Colonic mucosa (tissue), 4 donors: Measurements from ENCODE around the gene GDF10. TPM values are rescaled to one million over a fixed set of nuclear protein-coding genes. Genes with fewer than 3 reads are reported as not detected.

Experiments used
- DNase-seq: peaks from one replicate; pipeline ENCODE4 v3.0.0-alpha.2; 2020
- H3K27ac ChIP-seq: fragments of 200-600 bp; one replicate; pipeline ENCODE4 v1.8.0; 2021
- H3K27me3 ChIP-seq: fragments of 200-600 bp; one replicate; pipeline ENCODE4 v1.8.0; 2021
- H3K36me3 ChIP-seq: fragments of 200-600 bp; one replicate; pipeline ENCODE4 v1.8.0; 2021
- H3K4me1 ChIP-seq: fragments of 200-600 bp; one replicate; pipeline ENCODE4 v1.8.0; 2021; ENCODE audit warnings: mild to moderate bottlenecking
- H3K4me3 ChIP-seq: fragments of 200-600 bp; one replicate; pipeline ENCODE4 v1.8.0; 2021
- H3K9ac ChIP-seq, 2 donors: one replicate each; pipeline ENCODE4 v1.7.0; 2013; ENCODE audit warnings: control low read depth in 2 of 2, low read depth in 2 of 2, low read length in 2 of 2
- H3K9me3 ChIP-seq: fragments of 200-600 bp; one replicate; pipeline ENCODE4 v1.8.0; 2021
- CTCF ChIP-seq: fragments of 200-600 bp; IDR thresholded peaks from one replicate; pipeline ENCODE4 v1.8.0; 2022; ENCODE audit warnings: antibody characterized with exemption, mild to moderate bottlenecking
- intact Hi-C: fragments of 100-400 bp; cut with DNase I; formaldehyde crosslinking; loops from one replicate; pipeline ENCODE4 v1.14.1; 2022
- total RNA-seq, 2 donors: library from RNA; stranded (reverse); fragmentation: NEBNext Ultra II Directional in 1 of 2; extraction: Animal tissue kit (Norgen Biotek cat#: 25700) in 1 of 2; gene quantifications; one replicate each; pipeline ENCODE4 v1.2.1, GENCODE V29; 2021
- donor health status: healthy.
- donor health status: DM: no; HTN: no; CAD: no.
- donor health status: DM: no; HTN: no; CAD: no.

The GDF10 gene
- total RNA-seq, 2 donors from 2014 or later = 0.10 to 0.37 TPM

- no peak overlapping the region for H3K9ac ChIP-seq
- H3K27me3 ChIP-seq = no peaks in the 10 kb centered on the region
- TF ChIP-seq CTCF = no peak
- H3K27ac ChIP-seq = no peak overlapping the region
- no peaks in the 10 kb centered on the region for H3K9me3 ChIP-seq
- H3K4me3 ChIP-seq = no peak overlapping the region
- intact Hi-C loops = no loop called here
- peaks cover 3% of the 10 kb centered on the region for H3K4me1 ChIP-seq
- H3K36me3 ChIP-seq = no peaks in the 10 kb centered on the region
- no peak for DNase-seq
Measured at GRCh38 chr10:47339186-47339735, 39.3 kb downstream of the GDF10 start.

- no peak overlapping the region for H3K4me3 ChIP-seq
- H3K27me3 ChIP-seq = no peaks in the 10 kb centered on the region
- H3K9me3 ChIP-seq = no peaks in the 10 kb centered on the region
- DNase-seq = no peak
- H3K36me3 ChIP-seq = no peaks in the 10 kb centered on the region
- TF ChIP-seq CTCF = no peak
- no peak overlapping the region for H3K9ac ChIP-seq
- peaks cover 3% of the 10 kb centered on the region for H3K4me1 ChIP-seq
- no peak overlapping the region for H3K27ac ChIP-seq
- intact Hi-C loops = no loop called here
Measured at GRCh38 chr10:47339759-47340607, 40.0 kb downstream of the GDF10 start.

GRCh38 chr10:47340608-47341170 is 40.7 kb downstream of the GDF10 start:
- no peak overlapping the region for H3K9ac ChIP-seq
- H3K27me3 ChIP-seq = no peaks in the 10 kb centered on the region
- no peaks in the 10 kb centered on the region for H3K36me3 ChIP-seq
- no peak overlapping the region for H3K4me3 ChIP-seq
- intact Hi-C loops = no loop called here
- H3K4me1 ChIP-seq = peaks cover 3% of the 10 kb centered on the region
- no peaks in the 10 kb centered on the region for H3K9me3 ChIP-seq
- DNase-seq = peak; percentile 80
- no peak overlapping the region for H3K27ac ChIP-seq
- peak; percentile 97 for TF ChIP-seq CTCF

- Histone ChIP-seq H3K27ac (no peak overlapping the region), H3K4me3 (no peak overlapping the region), H3K9me3 (no peaks in the 10 kb centered on the region), H3K9ac (no peak overlapping the region), H3K4me1 (peaks cover under 1% of the 10 kb centered on the region), H3K36me3 (no peaks in the 10 kb centered on the region), H3K27me3 (no peaks in the 10 kb centered on the region)
- intact Hi-C loops = no loop called here
- no peak for TF ChIP-seq CTCF
- no peak for DNase-seq
Measured at GRCh38 chr10:47344996-47345870, 45.2 kb downstream of the GDF10 start.
